Astrocyte (in vitro differentiated cells and primary cell): Measurements from ENCODE around the gene FHIT.

Source experiments
- CTCF ChIP-seq: IDR thresholded peaks from 2 replicates; pipeline ENCODE4 v1.5.1; 2011; ENCODE audit warnings: low read depth, mild to moderate bottlenecking, inconsistent platforms, low read length, moderate library complexity; ENCODE audit not compliant: insufficient read depth
- EZH2 ChIP-seq: IDR thresholded peaks from 2 replicates; pipeline ENCODE4 v1.6.1; 2012; ENCODE audit warnings: mild to moderate bottlenecking, low read length, inconsistent platforms; ENCODE audit not compliant: insufficient read depth

GRCh38 chr3:59839810-59840515 lies 1411.3 kb downstream of the FHIT start:
- no peak for TF ChIP-seq CTCF
- no peak for TF ChIP-seq EZH2
